Activated CD4-positive, alpha-beta T cell treated with anti-CD3 and anti-CD28 coated beads, Interleukin-10, Interleukin-2, amounts not matched to agents 100 ng/mL and 50 ng/mL, durations not matched to agents 16 hours and 8 hours (primary cell): Measurements from ENCODE around the gene SP110.
"Not testable (repeated sequence)": the region's sequence is repeated elsewhere in the genome, so short reads cannot be mapped to it uniquely, and the experiment has no call there.

Source experiments
- DNase-seq: peaks from one replicate; pipeline ENCODE4 v3.0.0-alpha.2; 2020

The SP110 gene

DNA sequence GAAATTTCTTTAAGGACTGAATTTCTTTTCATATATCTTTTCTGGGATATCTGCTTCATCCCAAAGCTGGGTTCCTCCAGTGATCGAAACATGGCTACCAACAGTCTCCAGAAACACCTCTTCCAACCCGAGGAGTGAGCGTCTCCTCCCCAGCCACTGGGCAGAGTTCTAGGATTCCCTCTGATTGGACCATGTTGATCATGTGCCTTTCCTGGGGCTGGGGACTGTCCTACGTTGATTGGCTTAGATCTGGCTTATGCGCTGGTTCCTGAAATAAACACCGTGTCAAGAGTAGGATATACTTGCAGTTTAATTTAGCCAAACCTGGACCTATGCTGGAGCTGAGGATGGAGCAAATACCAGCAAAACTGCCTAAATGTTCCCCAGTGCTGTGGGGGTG, 95.5 kb downstream of the SP110 start:
- no peak for DNase-seq

DNA sequence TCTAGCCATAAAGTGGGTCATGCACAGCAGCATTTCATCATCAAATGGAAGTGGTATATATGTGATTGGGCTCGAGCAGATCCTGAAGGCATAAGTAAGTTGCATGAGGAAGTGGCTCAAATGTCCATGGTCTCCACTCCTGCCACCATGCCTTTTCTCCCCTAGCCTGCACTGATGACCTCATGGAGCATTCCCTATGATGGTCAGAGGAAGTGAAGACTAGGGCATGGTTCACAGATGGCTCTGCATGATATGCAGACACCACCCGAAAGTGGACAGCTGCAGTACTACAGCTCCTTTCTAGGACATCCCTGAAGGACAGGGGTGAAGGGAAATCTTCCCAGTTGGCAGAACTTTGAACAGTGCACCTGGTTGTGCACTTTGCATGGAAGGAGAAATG, 99.4 kb downstream of the SP110 start:
- DNase-seq: not testable (repeated sequence)

DNA sequence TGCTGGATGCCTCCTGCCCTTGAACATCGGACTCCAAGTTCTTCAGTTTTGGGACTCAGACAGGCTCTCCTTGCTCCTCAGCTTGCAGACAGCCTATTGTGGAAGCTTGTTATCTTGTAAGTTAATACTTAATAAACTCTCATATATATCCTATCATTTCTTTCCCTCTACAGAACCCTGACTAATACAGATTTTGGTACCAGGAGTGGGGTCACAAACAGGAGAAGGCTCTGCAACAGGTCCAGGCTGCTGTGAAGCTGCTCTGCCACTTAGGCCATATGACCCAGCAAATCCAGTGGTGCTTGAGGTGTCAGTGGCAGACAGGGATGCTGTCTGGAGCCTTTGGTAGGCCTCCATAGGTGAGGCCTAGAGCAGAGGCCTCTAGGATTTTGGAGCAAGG, 100.0 kb downstream of the SP110 start:
- not testable (repeated sequence) for DNase-seq
